ENCODE results near the gene ECPAS.
A peak's percentile ranks its signal among the peaks of the same experiment; 100 is the strongest.
"Not testable (repeated sequence)": the region's sequence is repeated elsewhere in the genome, so short reads cannot be mapped to it uniquely, and the experiment has no call there.

ECPAS gene

DNA sequence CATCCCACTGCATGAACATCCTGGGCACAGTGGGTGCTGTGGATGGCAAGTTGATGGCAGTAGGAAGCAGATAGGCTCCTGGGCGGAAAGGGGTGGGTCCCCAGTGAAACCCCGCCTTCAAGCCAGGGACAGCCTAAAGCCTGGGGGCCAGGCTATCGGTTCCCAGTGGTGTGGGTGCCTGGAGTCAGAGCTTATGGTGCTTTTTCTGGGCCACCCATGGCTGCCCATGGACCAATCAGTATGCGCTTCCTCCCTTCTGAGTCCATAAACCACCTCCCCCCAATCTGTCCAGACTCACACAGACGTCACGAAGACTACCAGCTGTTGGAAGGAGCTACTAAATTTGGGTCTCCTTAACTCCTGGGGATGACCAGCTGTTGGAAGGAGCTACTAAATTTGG is 17.5 kb upstream of the ECPAS start:
- H3K27me3 Mint-ChIP-seq (ENCODE audit: low read depth) = peaks cover 3% of the 10 kb centered on the region
- no peaks in the 10 kb centered on the region for H3K36me3 Mint-ChIP-seq (ENCODE audit: low read depth)
- peaks cover 10% of the 10 kb centered on the region for H3K4me1 Mint-ChIP-seq
- no peak overlapping the region for H3K4me3 Mint-ChIP-seq
- H3K9me3 Mint-ChIP-seq = no peaks in the 10 kb centered on the region
- TF ChIP-seq, protein P1, sequence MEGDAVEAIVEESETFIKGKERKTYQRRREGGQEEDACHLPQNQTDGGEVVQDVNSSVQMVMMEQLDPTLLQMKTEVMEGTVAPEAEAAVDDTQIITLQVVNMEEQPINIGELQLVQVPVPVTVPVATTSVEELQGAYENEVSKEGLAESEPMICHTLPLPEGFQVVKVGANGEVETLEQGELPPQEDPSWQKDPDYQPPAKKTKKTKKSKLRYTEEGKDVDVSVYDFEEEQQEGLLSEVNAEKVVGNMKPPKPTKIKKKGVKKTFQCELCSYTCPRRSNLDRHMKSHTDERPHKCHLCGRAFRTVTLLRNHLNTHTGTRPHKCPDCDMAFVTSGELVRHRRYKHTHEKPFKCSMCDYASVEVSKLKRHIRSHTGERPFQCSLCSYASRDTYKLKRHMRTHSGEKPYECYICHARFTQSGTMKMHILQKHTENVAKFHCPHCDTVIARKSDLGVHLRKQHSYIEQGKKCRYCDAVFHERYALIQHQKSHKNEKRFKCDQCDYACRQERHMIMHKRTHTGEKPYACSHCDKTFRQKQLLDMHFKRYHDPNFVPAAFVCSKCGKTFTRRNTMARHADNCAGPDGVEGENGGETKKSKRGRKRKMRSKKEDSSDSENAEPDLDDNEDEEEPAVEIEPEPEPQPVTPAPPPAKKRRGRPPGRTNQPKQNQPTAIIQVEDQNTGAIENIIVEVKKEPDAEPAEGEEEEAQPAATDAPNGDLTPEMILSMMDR (IDR thresholded peaks at IDR 0.05; ENCODE audit: unreplicated experiment in 3 of 3) = no peak
- H3K27ac Mint-ChIP-seq = peak overlapping the region in 1 of 3 experiments; percentile 44

DNA sequence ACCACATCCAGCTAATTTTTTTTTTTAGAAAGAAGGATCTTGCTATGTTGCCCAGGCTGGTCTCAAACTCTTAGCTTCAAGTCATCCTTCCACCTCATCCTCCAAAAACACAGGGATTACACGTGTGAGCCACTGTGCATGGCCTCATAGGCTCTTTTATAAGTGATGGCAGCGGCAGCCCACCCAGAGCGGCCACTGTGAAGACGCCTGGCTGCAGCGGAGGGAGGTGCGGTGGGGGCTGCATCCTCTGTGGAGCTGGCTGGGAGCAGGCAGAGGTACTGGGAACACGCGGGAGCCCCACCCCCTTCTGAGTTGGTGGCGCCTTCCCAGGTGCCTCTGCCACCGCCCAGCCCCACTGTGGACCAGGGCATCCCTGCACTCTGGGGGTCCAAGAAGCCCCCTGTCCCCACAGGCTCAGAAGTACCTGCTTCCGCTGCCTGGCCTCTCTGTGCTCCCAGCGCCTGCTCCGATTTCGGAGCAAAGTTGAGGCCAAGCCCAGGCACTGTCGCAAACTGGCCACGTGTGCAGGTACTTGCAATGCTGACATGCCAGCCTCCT is 16.9 kb upstream of the ECPAS start:
- TF ChIP-seq, protein P1 (IDR thresholded peaks at IDR 0.05; ENCODE audit: unreplicated experiment in 3 of 3) = no peak
- Mint-ChIP-seq H3K27me3 (ENCODE audit: low read depth) (peaks cover 3% of the 10 kb centered on the region), H3K4me3 (no peak overlapping the region), H3K27ac (no peak overlapping the region), H3K9me3 (no peaks in the 10 kb centered on the region), H3K36me3 (ENCODE audit: low read depth) (no peaks in the 10 kb centered on the region), H3K4me1 (peaks cover 10% of the 10 kb centered on the region)

- not testable (repeated sequence) for H3K4me3 Mint-ChIP-seq; H3K36me3 Mint-ChIP-seq (ENCODE audit: low read depth); H3K4me1 Mint-ChIP-seq; H3K27ac Mint-ChIP-seq; H3K9me3 Mint-ChIP-seq; H3K27me3 Mint-ChIP-seq (ENCODE audit: low read depth)
Observed at GRCh38 chr9:111497196-111497595, 13.0 kb upstream of the ECPAS start.

GRCh38 chr9:111484572-111484894 is 350 bp upstream of the ECPAS start:
- Mint-ChIP-seq H3K36me3 (ENCODE audit: low read depth) (no peaks in the 10 kb centered on the region), H3K9me3 (no peaks in the 10 kb centered on the region), H3K27ac (peak overlapping the region; percentile 93 to 97 (median 95)), H3K27me3 (ENCODE audit: low read depth) (peaks cover 6% of the 10 kb centered on the region), H3K4me1 (peaks cover 17% of the 10 kb centered on the region), H3K4me3 (peak overlapping the region; percentile 78 to 91 (median 91))
- TF ChIP-seq, protein P1 (IDR thresholded peaks at IDR 0.05; ENCODE audit: unreplicated experiment in 3 of 3) = no peak

DNA sequence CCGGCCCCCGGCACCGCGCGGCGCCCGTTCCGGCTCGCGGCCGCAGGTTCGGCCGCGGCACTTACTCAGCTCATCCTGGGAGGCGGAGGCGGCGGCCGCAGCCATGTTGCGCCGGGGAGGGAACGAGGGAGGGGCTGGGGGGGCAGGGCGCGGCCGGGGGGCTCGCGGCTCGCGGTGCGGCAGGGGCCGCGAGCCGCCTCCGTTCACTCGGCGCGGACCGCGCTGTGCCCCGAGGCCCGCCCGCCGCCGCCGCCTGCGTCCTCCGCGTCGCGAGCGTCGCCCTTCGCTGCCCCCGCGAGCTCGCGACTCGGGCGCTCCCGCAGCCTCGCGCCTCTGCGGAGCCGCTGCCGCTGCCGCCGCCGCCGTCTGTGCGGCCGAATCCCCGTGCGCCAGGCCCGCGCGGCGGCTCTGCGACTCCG is 735 bp downstream of the ECPAS start:
- TF ChIP-seq, protein P1 (IDR thresholded peaks at IDR 0.05; ENCODE audit: unreplicated experiment in 3 of 3) = no peak
- H3K36me3 Mint-ChIP-seq (ENCODE audit: low read depth) = no peaks in the 10 kb centered on the region
- peaks cover 6% of the 10 kb centered on the region for H3K27me3 Mint-ChIP-seq (ENCODE audit: low read depth)
- H3K4me3 Mint-ChIP-seq = no peak overlapping the region
- H3K27ac Mint-ChIP-seq = no peak overlapping the region
- H3K9me3 Mint-ChIP-seq = no peaks in the 10 kb centered on the region
- H3K4me1 Mint-ChIP-seq = peaks cover 17% of the 10 kb centered on the region

DNA sequence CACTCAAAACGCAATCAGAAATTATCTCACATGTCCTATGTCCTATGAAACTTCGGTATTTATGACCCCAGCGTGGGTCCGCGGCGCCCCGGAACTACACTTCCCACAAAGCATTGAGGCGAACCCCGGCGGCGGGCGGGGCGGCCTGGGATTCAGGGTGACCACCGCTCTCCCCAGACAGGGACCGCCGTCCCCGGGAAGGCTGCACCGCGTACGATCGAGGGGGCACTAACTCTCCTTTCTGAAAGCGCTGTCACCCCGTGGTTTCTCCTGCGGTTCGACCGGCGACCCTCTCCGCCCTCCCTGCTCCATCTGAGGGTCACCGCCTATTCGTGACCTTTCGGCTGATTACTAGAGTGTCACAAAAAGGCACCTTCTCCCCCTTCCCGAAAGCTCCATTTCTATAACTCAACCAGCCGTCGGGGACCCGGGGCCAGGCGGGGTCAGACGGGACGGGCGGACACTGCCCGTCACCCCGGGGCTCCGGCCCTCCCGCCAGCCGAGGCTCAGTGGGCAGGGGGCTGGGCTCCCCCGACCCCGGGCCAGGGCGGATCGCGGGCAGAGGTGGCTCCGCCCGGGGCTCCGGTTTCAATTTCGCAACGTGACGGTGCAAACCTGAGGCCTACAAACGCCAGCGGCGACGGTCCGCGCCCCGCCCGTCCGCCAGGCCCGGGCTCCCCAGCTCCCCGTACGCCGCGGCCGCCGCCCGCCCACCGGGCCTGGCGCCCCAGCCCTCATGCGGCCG is 1.3 kb downstream of the ECPAS start:
- Mint-ChIP-seq H3K27ac (peak overlapping the region; percentile 86 to 91 (median 90)), H3K9me3 (no peaks in the 10 kb centered on the region), H3K27me3 (ENCODE audit: low read depth) (peaks cover 4% of the 10 kb centered on the region), H3K36me3 (ENCODE audit: low read depth) (no peaks in the 10 kb centered on the region), H3K4me3 (peak overlapping the region; percentile 86 to 92 (median 91)), H3K4me1 (peaks cover 17% of the 10 kb centered on the region)
- TF ChIP-seq, protein P1 (IDR thresholded peaks at IDR 0.05; ENCODE audit: unreplicated experiment in 3 of 3) = no peak
